NT2/D1 (cell line): ENCODE results near the gene ADAR.

Source experiments
- DNase-seq: peaks from one replicate; pipeline ENCODE4 v3.0.0-alpha.2; 2011; ENCODE audit warnings: low read depth, low spot score
- H3K27me3 ChIP-seq: 2 replicates; pipeline ENCODE4 v1.6.0; 2011; ENCODE audit warnings: mild to moderate bottlenecking; ENCODE audit not compliant: insufficient read length, insufficient read depth
- H3K36me3 ChIP-seq: 2 replicates; pipeline ENCODE4 v1.6.1; 2011; ENCODE audit warnings: mild to moderate bottlenecking, low read length, mixed read lengths; ENCODE audit not compliant: insufficient read depth, insufficient read length
- H3K4me1 ChIP-seq: 2 replicates; pipeline ENCODE4 v1.5.1; 2011; ENCODE audit not compliant: insufficient read depth, insufficient read length
- H3K4me3 ChIP-seq: 2 replicates; pipeline ENCODE4 v1.5.1; 2011; ENCODE audit warnings: low read depth; ENCODE audit not compliant: insufficient read length
- H3K9ac ChIP-seq: 2 replicates; pipeline ENCODE4 v1.6.0; 2011; ENCODE audit warnings: low read depth; ENCODE audit not compliant: insufficient read length
- H3K9me3 ChIP-seq: 2 replicates; pipeline ENCODE4 v1.5.1; 2011; ENCODE audit warnings: mild to moderate bottlenecking, low read length; ENCODE audit not compliant: insufficient read depth
- SUZ12 ChIP-seq: IDR thresholded peaks from 2 replicates; pipeline ENCODE4 v1.6.1; 2011; ENCODE audit not compliant: insufficient read length, insufficient read depth; ENCODE audit errors: extremely low read depth
- YY1 ChIP-seq: IDR thresholded peaks from 2 replicates; pipeline ENCODE4 v1.6.1; 2011; ENCODE audit not compliant: insufficient read length, insufficient read depth
- ZNF274 ChIP-seq: IDR thresholded peaks from 2 replicates; pipeline ENCODE4 v1.6.1; 2011; ENCODE audit warnings: mild to moderate bottlenecking, low read depth, low read length

ADAR gene

DNA sequence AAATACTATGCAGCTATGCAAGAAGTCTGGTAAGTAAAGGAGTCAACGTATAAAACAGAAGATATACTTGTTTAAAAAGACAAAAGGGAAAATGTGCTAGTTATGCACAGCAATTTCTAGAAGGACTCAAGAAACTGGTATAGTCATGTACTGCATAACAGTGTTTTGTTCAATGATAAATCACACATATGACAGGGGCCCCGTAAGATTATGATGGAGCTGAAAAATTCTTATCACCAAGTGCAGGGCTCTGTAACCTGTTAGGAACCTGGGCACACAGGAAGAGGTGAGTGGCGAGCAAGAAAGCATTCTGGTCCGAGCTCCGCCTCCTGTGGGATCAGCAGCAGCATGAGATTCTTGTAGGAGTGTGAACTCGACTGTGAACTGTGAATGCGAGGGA, 13.2 kb downstream of the ADAR start:
- Histone ChIP-seq H3K9me3 (no peaks in the 10 kb centered on the region), H3K36me3 (peaks cover 99% of the 10 kb centered on the region), H3K4me3 (no peak overlapping the region), H3K9ac (no peak overlapping the region), H3K27me3 (no peaks in the 10 kb centered on the region), H3K4me1 (no peaks in the 10 kb centered on the region)
- TF ChIP-seq SUZ12 (no peak), YY1 (no peak), ZNF274 (no peak)
- no peak for DNase-seq

DNA sequence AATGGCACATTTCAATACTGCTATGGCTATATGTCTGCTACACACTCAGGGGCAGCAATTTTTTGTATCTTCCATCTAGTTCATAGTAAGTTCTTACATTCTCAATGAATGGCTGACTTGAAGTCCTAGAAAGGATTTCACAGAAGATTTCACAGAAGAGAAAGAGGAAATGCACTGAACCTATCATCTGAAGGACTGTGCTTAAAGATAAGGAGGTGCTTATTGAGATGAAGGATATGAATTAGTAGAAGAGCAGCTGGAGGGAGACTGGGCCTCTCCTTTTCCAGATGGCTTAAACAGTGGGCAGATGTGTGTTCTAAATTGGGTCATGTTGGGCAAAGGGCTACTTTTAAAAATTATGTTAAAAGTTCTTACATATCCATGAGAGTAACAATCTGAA, 14.6 kb downstream of the ADAR start:
- Histone ChIP-seq H3K4me1 (no peaks in the 10 kb centered on the region), H3K4me3 (no peak overlapping the region), H3K9ac (no peak overlapping the region), H3K27me3 (no peaks in the 10 kb centered on the region), H3K9me3 (no peaks in the 10 kb centered on the region), H3K36me3 (peaks cover 99% of the 10 kb centered on the region)
- TF ChIP-seq ZNF274 (no peak), SUZ12 (no peak), YY1 (no peak)
- no peak for DNase-seq

DNA sequence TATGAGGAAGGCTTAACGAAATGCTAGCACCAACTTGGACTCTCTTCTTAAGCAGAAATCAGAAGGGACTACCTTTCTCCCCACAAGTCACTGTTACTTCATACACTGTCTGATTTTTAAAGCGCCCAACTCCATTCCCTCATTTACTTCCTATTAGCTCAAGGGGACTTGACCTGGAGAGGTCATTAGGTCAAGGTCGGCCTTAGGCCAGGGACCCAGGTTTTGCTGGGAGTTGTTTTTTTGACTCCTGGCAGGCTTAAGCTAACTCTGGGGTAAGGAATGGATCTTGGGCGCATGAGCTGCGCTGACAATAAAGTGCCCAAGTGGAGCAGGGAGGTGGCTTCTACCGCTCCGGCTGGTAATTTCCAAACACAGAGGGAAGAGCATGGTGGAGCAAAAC, 16.8 kb downstream of the ADAR start:
- no peak for TF ChIP-seq YY1
- Histone ChIP-seq H3K27me3 (no peaks in the 10 kb centered on the region), H3K4me3 (no peak overlapping the region), H3K9ac (no peak overlapping the region), H3K36me3 (peaks cover 99% of the 10 kb centered on the region), H3K9me3 (no peaks in the 10 kb centered on the region), H3K4me1 (no peaks in the 10 kb centered on the region)
- no peak for DNase-seq

DNA sequence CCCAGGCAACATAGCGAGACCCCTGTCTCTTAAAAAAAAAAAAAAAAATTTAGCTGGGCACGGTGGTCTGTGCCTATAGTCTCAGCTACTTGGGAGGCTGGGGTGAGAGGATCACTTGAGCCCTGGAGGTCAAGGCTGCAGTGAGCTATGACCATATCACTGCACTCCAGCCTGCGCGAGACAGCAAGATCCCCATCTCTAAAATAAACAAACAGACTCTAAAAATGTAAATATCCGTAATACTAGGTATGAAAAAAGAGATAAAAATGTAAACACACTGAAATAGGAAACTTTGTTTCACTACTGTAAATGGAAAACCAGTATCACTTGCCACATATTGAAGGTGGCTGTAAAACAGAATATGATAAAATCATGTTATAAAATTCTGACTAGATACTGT, 17.2 kb downstream of the ADAR start:
- DNase-seq = no peak
- Histone ChIP-seq H3K27me3 (no peaks in the 10 kb centered on the region), H3K9ac (no peak overlapping the region), H3K4me3 (no peak overlapping the region), H3K4me1 (no peaks in the 10 kb centered on the region), H3K36me3 (peaks cover 99% of the 10 kb centered on the region), H3K9me3 (no peaks in the 10 kb centered on the region)
- no peak for TF ChIP-seq ZNF274
- TF ChIP-seq SUZ12 = no peak

DNA sequence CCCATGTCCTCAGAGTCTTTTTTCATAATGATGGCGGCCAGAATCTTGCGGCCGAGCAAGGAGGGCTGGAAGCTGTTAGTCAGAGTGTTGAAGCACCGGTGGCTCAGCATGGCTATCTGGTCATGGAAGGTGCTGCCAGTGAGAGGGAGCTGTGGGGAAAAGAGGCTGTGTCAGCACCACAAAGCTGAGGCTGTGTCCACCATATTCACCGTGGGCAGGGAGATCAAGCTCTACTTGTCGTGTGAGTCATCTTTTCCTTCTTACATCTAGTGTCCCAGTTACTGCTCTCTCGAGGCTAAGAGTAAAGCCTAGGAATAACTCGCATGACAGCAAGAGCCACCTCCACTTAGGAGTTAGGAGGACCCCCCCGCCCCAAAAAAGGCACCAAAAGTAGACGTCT, 18.2 kb downstream of the ADAR start:
- Histone ChIP-seq H3K9me3 (no peaks in the 10 kb centered on the region), H3K4me3 (no peak overlapping the region), H3K9ac (no peak overlapping the region), H3K27me3 (no peaks in the 10 kb centered on the region), H3K4me1 (no peaks in the 10 kb centered on the region), H3K36me3 (peaks cover 99% of the 10 kb centered on the region)
- no peak for DNase-seq
- TF ChIP-seq SUZ12 (no peak), ZNF274 (no peak), YY1 (no peak)

DNA sequence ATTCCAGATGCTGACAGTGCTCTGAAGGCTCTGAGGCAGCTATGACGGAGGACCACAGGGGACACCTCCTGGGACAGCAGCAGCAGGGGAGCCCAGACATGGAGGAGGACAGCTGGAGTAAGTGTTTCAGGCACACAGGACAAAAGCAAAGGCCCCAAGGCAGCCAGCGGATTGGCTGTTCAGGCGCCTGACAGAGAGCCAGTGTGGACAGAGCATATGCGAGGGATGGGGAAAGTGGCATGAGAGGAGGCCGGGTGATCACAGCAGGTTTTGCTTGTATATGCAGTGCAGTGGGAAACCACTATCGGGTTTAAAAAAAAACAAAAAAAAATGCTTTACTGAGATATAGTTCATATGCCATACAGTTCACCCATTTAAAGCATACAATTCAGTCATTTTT, 21.3 kb downstream of the ADAR start:
- no peak for TF ChIP-seq YY1
- TF ChIP-seq ZNF274 = no peak
- no peak for TF ChIP-seq SUZ12
- Histone ChIP-seq H3K36me3 (peaks cover 100% of the 10 kb centered on the region), H3K9me3 (no peaks in the 10 kb centered on the region), H3K9ac (no peak overlapping the region), H3K27me3 (no peaks in the 10 kb centered on the region), H3K4me3 (no peak overlapping the region), H3K4me1 (no peaks in the 10 kb centered on the region)
- no peak for DNase-seq

DNA sequence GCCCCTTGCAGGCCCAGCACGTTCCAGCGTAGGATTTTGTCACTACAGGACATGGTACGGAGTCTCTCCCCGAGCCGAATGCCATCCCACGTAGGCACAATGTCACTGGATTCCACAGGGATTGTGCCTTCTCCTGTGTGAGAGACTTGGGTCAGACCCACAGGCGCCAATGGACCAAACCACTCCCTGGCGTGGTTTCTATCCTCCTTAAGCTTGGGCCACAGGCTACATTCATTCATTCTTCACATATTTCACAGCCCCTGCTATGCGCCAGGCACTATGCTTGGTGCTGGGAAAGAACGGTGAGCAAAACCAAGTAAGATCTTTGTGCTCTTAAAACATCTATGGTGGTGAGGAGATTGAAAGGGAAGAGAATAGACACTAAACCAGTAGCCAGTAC, 21.8 kb downstream of the ADAR start:
- Histone ChIP-seq H3K4me3 (no peak overlapping the region), H3K27me3 (no peaks in the 10 kb centered on the region), H3K9me3 (no peaks in the 10 kb centered on the region), H3K9ac (no peak overlapping the region), H3K36me3 (peaks cover 98% of the 10 kb centered on the region), H3K4me1 (no peaks in the 10 kb centered on the region)
- TF ChIP-seq ZNF274 (no peak), YY1 (no peak), SUZ12 (no peak)
- DNase-seq = no peak

DNA sequence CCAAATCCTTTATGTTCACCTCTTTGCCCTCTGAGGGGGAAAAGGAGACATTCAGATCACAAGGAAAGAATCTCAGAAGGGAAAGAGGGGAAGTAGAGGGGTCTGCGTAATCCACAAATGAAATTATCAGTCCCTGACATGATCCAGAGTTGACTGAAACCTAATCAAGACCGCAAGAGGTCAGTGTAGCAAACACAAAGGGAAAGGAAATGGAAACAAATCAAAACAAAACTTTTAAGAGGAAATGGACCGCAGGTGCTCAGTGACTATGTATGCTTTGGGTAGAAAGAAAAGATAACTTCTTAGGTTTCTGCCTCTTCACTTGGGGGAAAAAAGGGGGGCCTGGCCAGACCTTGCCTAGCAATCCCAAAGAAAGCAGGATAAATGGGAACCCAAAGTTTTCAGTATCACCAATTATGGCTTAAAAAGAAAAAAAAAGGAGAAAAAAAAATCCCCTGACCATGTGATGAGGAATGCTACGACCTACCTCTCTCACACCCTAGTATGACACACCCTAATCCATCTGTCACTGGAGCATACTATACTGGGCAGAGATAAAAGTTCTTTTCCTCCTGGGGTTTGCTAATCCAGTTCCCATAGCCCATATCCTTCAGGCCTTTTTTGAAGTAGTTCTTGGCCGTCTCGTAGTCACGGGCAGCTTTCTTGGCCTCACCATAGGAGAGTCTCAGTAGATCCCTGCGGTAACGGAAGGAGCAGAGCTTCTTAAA, 23.6 kb downstream of the ADAR start:
- no peak for DNase-seq
- Histone ChIP-seq H3K9me3 (no peaks in the 10 kb centered on the region), H3K9ac (no peak overlapping the region), H3K27me3 (no peaks in the 10 kb centered on the region), H3K4me1 (no peaks in the 10 kb centered on the region), H3K4me3 (no peak overlapping the region), H3K36me3 (peaks cover 98% of the 10 kb centered on the region)
- TF ChIP-seq SUZ12 (no peak), YY1 (no peak), ZNF274 (no peak)
